Measurements from ENCODE around the gene OPN3. TPM values are rescaled to one million over a fixed set of nuclear protein-coding genes. Genes with fewer than 3 reads are reported as not detected.

The OPN3 gene
- total RNA-seq, 6 donors from 2014 or later = 11.5 to 63.4 (median 30.2) TPM

DNA sequence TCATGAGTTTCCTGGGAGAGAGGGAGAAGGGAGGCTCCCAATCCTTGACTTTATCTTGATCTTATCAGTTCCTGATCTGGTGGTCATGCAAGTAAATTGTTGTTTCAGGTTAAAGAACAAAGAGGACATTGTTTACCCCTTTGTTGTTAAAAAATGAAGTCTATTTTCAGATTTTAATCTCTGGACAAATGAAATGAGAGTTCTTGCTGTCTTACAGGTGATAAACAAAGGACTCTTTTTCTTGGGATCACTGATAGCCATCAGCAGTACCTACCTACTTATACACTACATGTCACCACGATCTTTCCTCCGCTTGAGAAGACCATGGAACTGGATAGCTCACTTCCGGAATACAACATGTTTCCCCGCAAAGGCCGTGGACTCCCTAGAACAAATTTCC, 48.4 kb downstream of the OPN3 start:
- no peak for DNase-seq
- no peak overlapping the region for H3K4me3 ChIP-seq
- no peaks in the 10 kb centered on the region for H3K9me3 ChIP-seq
- no peak for ATAC-seq (ENCODE audit: low FRiP score in 2 of 2)
- TF ChIP-seq POLR2A (IDR thresholded peaks at IDR 0.05) (no peak), POLR2AphosphoS5 (IDR thresholded peaks at IDR 0.05) (no peak), EP300 (IDR thresholded peaks at IDR 0.05) (no peak)
- TF ChIP-seq, protein P1, sequence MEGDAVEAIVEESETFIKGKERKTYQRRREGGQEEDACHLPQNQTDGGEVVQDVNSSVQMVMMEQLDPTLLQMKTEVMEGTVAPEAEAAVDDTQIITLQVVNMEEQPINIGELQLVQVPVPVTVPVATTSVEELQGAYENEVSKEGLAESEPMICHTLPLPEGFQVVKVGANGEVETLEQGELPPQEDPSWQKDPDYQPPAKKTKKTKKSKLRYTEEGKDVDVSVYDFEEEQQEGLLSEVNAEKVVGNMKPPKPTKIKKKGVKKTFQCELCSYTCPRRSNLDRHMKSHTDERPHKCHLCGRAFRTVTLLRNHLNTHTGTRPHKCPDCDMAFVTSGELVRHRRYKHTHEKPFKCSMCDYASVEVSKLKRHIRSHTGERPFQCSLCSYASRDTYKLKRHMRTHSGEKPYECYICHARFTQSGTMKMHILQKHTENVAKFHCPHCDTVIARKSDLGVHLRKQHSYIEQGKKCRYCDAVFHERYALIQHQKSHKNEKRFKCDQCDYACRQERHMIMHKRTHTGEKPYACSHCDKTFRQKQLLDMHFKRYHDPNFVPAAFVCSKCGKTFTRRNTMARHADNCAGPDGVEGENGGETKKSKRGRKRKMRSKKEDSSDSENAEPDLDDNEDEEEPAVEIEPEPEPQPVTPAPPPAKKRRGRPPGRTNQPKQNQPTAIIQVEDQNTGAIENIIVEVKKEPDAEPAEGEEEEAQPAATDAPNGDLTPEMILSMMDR (IDR thresholded peaks at IDR 0.05) = no peak
- H3K4me1 ChIP-seq = no peaks in the 10 kb centered on the region
- no peak overlapping the region for H3K27ac ChIP-seq
- WGBS, 2 donors = 86 to 96% methylated on average over 5 of the region's 5 CpGs
- no peaks in the 10 kb centered on the region for H3K27me3 ChIP-seq
- H3K36me3 ChIP-seq = peaks cover 0 to 7% (median 0%) of the 10 kb centered on the region in 4 donors

DNA sequence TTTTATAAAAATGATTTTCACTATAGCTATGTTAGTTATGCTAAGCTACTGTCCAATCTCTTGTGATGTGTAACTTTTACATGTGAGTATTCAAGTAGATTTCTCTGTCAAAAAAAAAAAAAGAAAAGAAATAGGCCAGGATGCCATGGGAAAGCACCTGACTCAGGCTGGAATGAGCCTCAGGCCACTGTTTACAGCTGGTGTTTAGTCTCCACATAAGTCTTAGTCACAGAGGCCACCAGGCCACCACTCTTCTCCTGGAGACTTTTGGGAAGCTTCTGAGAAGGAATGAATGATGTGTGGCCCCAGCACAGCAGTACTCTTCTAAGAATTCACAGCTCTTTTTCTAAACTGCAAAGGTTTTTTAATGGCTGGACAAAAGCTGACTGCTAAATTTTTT, 48.9 kb downstream of the OPN3 start:
- no peak overlapping the region for H3K27ac ChIP-seq
- DNase-seq (no peak), ATAC-seq (ENCODE audit: low FRiP score in 2 of 2) (no peak)
- no peaks in the 10 kb centered on the region for H3K4me1 ChIP-seq
- no peak overlapping the region for H3K4me3 ChIP-seq
- H3K27me3 ChIP-seq = no peaks in the 10 kb centered on the region
- peaks cover 0 to 5% (median 0%) of the 10 kb centered on the region in 4 donors for H3K36me3 ChIP-seq
- TF ChIP-seq POLR2A (IDR thresholded peaks at IDR 0.05) (no peak), EP300 (IDR thresholded peaks at IDR 0.05) (no peak), POLR2AphosphoS5 (IDR thresholded peaks at IDR 0.05) (no peak)
- TF ChIP-seq, protein P1 (IDR thresholded peaks at IDR 0.05) = no peak
- H3K9me3 ChIP-seq = no peaks in the 10 kb centered on the region

DNA sequence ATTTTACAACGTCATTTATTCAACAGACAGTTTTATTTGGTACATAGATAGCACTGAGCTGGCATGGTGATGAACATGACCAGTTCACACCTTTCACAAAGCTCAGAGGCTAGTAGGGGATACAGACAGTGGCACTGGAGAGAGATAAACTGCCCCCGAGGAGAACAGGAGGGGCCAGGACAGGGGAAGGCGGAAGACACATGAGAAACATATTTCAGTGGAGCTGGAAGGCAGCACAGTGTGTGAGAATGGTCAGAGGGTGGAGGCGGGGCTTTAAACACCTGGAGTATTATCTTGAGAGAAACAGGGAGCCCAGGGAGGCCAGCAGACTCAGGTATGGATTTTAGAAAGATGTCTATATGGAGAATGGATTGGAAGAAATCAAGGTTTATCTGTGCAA, 49.5 kb downstream of the OPN3 start:
- 75 to 79% methylated on average over 4 of the region's 4 CpGs for WGBS, 2 donors
- no peaks in the 10 kb centered on the region for H3K9me3 ChIP-seq

GRCh38 chr1:241589521-241589920, 50.6 kb downstream of the OPN3 start:
- 74 to 76% methylated on average over 7 of the region's 7 CpGs for WGBS, 2 donors
- no peak for DNase-seq
- no peak for TF ChIP-seq EP300 (IDR thresholded peaks at IDR 0.05)
- no peak for TF ChIP-seq POLR2AphosphoS5 (IDR thresholded peaks at IDR 0.05)
- TF ChIP-seq, protein P1 (IDR thresholded peaks at IDR 0.05) = no peak
- no peak for TF ChIP-seq POLR2A (IDR thresholded peaks at IDR 0.05)
- Histone ChIP-seq H3K27me3 (no peaks in the 10 kb centered on the region), H3K4me1 (no peaks in the 10 kb centered on the region), H3K36me3 (no peaks in the 10 kb centered on the region), H3K27ac (no peak overlapping the region), H3K4me3 (no peak overlapping the region), H3K9me3 (no peaks in the 10 kb centered on the region)
- no peak for ATAC-seq (ENCODE audit: low FRiP score in 2 of 2)

More for the DNA sequence above, 49.5 kb downstream of the OPN3 start:
- no peaks in the 10 kb centered on the region for H3K27me3 ChIP-seq
- DNase-seq (no peak), ATAC-seq (ENCODE audit: low FRiP score in 2 of 2) (no peak)
- no peaks in the 10 kb centered on the region for H3K36me3 ChIP-seq
- H3K27ac ChIP-seq = no peak overlapping the region
- no peaks in the 10 kb centered on the region for H3K4me1 ChIP-seq
- H3K4me3 ChIP-seq = no peak overlapping the region
- TF ChIP-seq, protein P1 (IDR thresholded peaks at IDR 0.05) = no peak
- TF ChIP-seq EP300 (IDR thresholded peaks at IDR 0.05) = no peak
- no peak for TF ChIP-seq POLR2AphosphoS5 (IDR thresholded peaks at IDR 0.05)

- no peak for DNase-seq
- no peaks in the 10 kb centered on the region for H3K4me1 ChIP-seq
- no peaks in the 10 kb centered on the region for H3K36me3 ChIP-seq
- ATAC-seq (ENCODE audit: low FRiP score in 2 of 2) = no peak
- H3K27me3 ChIP-seq = no peaks in the 10 kb centered on the region
- H3K4me3 ChIP-seq = no peak overlapping the region
- H3K27ac ChIP-seq = no peak overlapping the region
- no peaks in the 10 kb centered on the region for H3K9me3 ChIP-seq
- 84 to 89% methylated on average over 14 of the region's 14 CpGs for WGBS, 2 donors
- TF ChIP-seq EP300 (IDR thresholded peaks at IDR 0.05) (no peak), POLR2A (IDR thresholded peaks at IDR 0.05) (no peak), POLR2AphosphoS5 (IDR thresholded peaks at IDR 0.05) (no peak)
- TF ChIP-seq, protein P1 (IDR thresholded peaks at IDR 0.05) = no peak
These were observed 53.2 kb downstream of the OPN3 start for GRCh38 chr1:241586905-241587512.

Measured in upper lobe of left lung (tissue), 6 donors.